WERI-Rb-1 (cell line): ENCODE measurements around the gene HDAC9.

Source experiments
- DNase-seq: peaks from one replicate; pipeline ENCODE4 v3.0.0-alpha.2; 2020
- H3K27ac ChIP-seq: fragments of 250-450 bp; sonication (Bioruptor Pico); 2 replicates; pipeline ENCODE4 v1.5.1; 2020; ENCODE audit warnings: mild to moderate bottlenecking, moderate library complexity
- H3K27me3 ChIP-seq: fragments of 250-450 bp; sonication (Bioruptor Pico); 2 replicates; pipeline ENCODE4 v1.5.1; 2021; ENCODE audit warnings: mild to moderate bottlenecking, low read depth, moderate library complexity; ENCODE audit not compliant: insufficient read depth, severe bottlenecking
- H3K36me3 ChIP-seq: fragments of 250-450 bp; sonication (Bioruptor Pico); 2 replicates; pipeline ENCODE4 v1.5.1; 2020; ENCODE audit warnings: mild to moderate bottlenecking, moderate library complexity
- H3K4me3 ChIP-seq: 2 replicates; pipeline ENCODE4 v1.5.1; 2011; ENCODE audit warnings: low read depth, mild to moderate bottlenecking, control low read depth, low read length
- H3K9me3 ChIP-seq: fragments of 250-450 bp; sonication (Bioruptor Pico); 2 replicates; pipeline ENCODE4 v1.5.1; 2021; ENCODE audit warnings: mild to moderate bottlenecking, moderate library complexity; ENCODE audit not compliant: severe bottlenecking
- TF ChIP-seq, protein P1 (sequence below): IDR thresholded peaks from 2 replicates; pipeline ENCODE4 v1.5.1; 2011; ENCODE audit warnings: low read depth, mild to moderate bottlenecking, control low read depth, inconsistent platforms, low read length

Gene HDAC9

DNA sequence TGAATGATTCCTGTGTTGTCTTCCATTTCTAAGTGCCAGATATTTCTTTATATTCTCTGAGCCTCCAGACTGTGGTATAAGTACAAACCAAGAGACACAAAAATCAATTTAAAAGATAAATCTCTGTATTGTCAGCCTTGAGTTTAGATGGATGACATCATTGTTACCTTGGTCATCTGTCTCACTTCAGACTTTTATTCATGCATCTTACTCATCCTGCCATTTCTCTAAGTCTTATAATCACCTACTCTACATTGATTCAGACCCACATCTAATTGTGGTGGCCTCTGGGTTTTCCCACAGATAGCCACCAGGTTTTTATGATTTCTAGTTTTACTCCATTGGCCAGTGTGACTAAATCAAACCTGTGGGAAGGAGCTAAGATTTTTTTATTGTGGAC, 26.8 kb upstream of the HDAC9 start:
- no peak overlapping the region for H3K27ac ChIP-seq
- DNase-seq = no peak
- no peaks in the 10 kb centered on the region for H3K9me3 ChIP-seq
- no peak overlapping the region for H3K4me3 ChIP-seq
- no peaks in the 10 kb centered on the region for H3K27me3 ChIP-seq
- H3K36me3 ChIP-seq = no peaks in the 10 kb centered on the region
- TF ChIP-seq, protein P1, sequence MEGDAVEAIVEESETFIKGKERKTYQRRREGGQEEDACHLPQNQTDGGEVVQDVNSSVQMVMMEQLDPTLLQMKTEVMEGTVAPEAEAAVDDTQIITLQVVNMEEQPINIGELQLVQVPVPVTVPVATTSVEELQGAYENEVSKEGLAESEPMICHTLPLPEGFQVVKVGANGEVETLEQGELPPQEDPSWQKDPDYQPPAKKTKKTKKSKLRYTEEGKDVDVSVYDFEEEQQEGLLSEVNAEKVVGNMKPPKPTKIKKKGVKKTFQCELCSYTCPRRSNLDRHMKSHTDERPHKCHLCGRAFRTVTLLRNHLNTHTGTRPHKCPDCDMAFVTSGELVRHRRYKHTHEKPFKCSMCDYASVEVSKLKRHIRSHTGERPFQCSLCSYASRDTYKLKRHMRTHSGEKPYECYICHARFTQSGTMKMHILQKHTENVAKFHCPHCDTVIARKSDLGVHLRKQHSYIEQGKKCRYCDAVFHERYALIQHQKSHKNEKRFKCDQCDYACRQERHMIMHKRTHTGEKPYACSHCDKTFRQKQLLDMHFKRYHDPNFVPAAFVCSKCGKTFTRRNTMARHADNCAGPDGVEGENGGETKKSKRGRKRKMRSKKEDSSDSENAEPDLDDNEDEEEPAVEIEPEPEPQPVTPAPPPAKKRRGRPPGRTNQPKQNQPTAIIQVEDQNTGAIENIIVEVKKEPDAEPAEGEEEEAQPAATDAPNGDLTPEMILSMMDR = no peak

DNA sequence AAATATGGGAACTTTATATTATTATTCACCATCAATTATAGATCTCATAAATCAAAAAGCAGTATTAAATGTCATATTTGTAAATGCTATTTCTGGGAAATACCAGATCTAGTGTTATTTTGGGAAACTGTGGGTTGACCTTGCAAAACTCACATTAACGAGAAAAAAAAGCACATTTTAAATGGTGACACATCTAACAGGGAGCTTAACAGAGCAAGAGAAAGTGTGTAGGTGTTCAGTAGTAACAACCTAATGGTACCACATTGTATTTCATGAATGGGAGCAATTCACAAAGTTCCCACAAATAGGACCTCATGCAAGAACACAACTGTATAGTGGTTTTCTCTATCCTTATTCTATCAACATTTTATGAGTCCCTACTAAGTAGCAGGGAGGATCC, 26.2 kb upstream of the HDAC9 start:
- Histone ChIP-seq H3K27ac (no peak overlapping the region), H3K36me3 (no peaks in the 10 kb centered on the region), H3K4me3 (no peak overlapping the region), H3K9me3 (no peaks in the 10 kb centered on the region), H3K27me3 (no peaks in the 10 kb centered on the region)
- TF ChIP-seq, protein P1 = no peak
- no peak for DNase-seq

- H3K36me3 ChIP-seq = no peaks in the 10 kb centered on the region
- H3K27ac ChIP-seq = no peak overlapping the region
- no peaks in the 10 kb centered on the region for H3K27me3 ChIP-seq
- no peaks in the 10 kb centered on the region for H3K9me3 ChIP-seq
- H3K4me3 ChIP-seq = no peak overlapping the region
- no peak for DNase-seq
- TF ChIP-seq, protein P1 = no peak
Measured at GRCh38 chr7:18471476-18472160, 23.9 kb upstream of the HDAC9 start.

GRCh38 chr7:18472161-18472483, 23.4 kb upstream of the HDAC9 start:
- H3K36me3 ChIP-seq = no peaks in the 10 kb centered on the region
- no peaks in the 10 kb centered on the region for H3K27me3 ChIP-seq
- no peak overlapping the region for H3K27ac ChIP-seq
- TF ChIP-seq, protein P1 = no peak
- H3K4me3 ChIP-seq = no peak overlapping the region
- no peak for DNase-seq
- H3K9me3 ChIP-seq = no peaks in the 10 kb centered on the region

DNA sequence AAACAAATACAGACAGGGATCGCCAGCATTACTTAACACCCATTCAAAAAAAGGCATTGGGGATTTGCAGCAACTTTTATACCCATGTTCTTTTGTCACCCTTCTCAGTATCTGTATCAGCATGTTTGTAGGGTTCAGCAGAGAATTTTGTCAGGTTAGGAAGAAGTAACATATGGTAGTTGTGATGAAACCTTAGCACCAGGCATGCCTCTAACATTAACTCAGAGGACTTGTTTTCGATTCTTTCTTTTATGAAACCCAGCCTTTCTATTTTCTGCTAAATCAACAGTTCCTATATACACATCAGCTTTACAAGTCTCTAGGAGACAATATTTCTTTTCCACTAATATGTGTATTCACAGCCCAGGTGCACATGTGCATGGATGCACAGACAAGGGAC, 22.4 kb upstream of the HDAC9 start:
- Histone ChIP-seq H3K36me3 (no peaks in the 10 kb centered on the region), H3K27ac (no peak overlapping the region), H3K4me3 (no peak overlapping the region), H3K27me3 (no peaks in the 10 kb centered on the region), H3K9me3 (no peaks in the 10 kb centered on the region)
- TF ChIP-seq, protein P1 = no peak
- no peak for DNase-seq

GRCh38 chr7:18474944-18475343, 20.6 kb upstream of the HDAC9 start:
- no peak for DNase-seq
- H3K9me3 ChIP-seq = no peaks in the 10 kb centered on the region
- H3K36me3 ChIP-seq = no peaks in the 10 kb centered on the region
- no peak overlapping the region for H3K4me3 ChIP-seq
- TF ChIP-seq, protein P1 = no peak
- no peak overlapping the region for H3K27ac ChIP-seq
- H3K27me3 ChIP-seq = no peaks in the 10 kb centered on the region
